Epidermal melanocyte (primary cell): ENCODE data around the gene OSBPL3.
"Not testable (repeated sequence)": the region's sequence is repeated elsewhere in the genome, so short reads cannot be mapped to it uniquely, and the experiment has no call there.

Source experiments
- DNase-seq: peaks from one replicate; pipeline ENCODE4 v3.0.0; 2011; ENCODE audit warnings: low spot score; ENCODE audit not compliant: insufficient read length

Gene OSBPL3

GRCh38 chr7:24979863-24980533, at the start of gene OSBPL3:
Gene OSBPL3 (minus strand): TSS chr7:24980178. CDS start chr7:24892472, 87,706 bp downstream.
- DNase-seq = peak; percentile 81

- no peak for DNase-seq
Observed at GRCh38 chr7:25029075-25029474, 49.1 kb upstream of the OSBPL3 start.

GRCh38 chr7:25028370-25029021, 48.5 kb upstream of the OSBPL3 start:
- DNase-seq = peak; percentile 43

GRCh38 chr7:25026156-25026555, 46.2 kb upstream of the OSBPL3 start:
- no peak for DNase-seq

- peak; percentile 46 for DNase-seq
Observed at GRCh38 chr7:25025218-25025671, 45.3 kb upstream of the OSBPL3 start.

- no peak for DNase-seq
Observed at GRCh38 chr7:25024066-25024465, 44.1 kb upstream of the OSBPL3 start.

GRCh38 chr7:25017671-25018070, 37.7 kb upstream of the OSBPL3 start:
- DNase-seq = not testable (repeated sequence)

- no peak for DNase-seq
Observed at GRCh38 chr7:25014756-25015155, 34.8 kb upstream of the OSBPL3 start.

- DNase-seq = not testable (repeated sequence)
Observed at GRCh38 chr7:25012710-25013109, 32.7 kb upstream of the OSBPL3 start.

- no peak for DNase-seq
Observed at GRCh38 chr7:25012254-25012653, 32.3 kb upstream of the OSBPL3 start.

- no peak for DNase-seq
Observed at GRCh38 chr7:25009257-25009656, 29.3 kb upstream of the OSBPL3 start.

GRCh38 chr7:25007668-25008067, 27.7 kb upstream of the OSBPL3 start:
- DNase-seq = no peak

- no peak for DNase-seq
Observed at GRCh38 chr7:25006276-25006675, 26.3 kb upstream of the OSBPL3 start.

GRCh38 chr7:25005658-25006057, 25.7 kb upstream of the OSBPL3 start:
- no peak for DNase-seq

GRCh38 chr7:25002786-25003185, 22.8 kb upstream of the OSBPL3 start:
- no peak for DNase-seq

- DNase-seq = no peak
Observed at GRCh38 chr7:24995466-24995865, 15.5 kb upstream of the OSBPL3 start.

- no peak for DNase-seq
Observed at GRCh38 chr7:24992314-24992713, 12.3 kb upstream of the OSBPL3 start.

- DNase-seq = no peak
Observed at GRCh38 chr7:24991353-24991752, 11.4 kb upstream of the OSBPL3 start.

- no peak for DNase-seq
Observed at GRCh38 chr7:24987331-24987842, 7.4 kb upstream of the OSBPL3 start.

- DNase-seq = no peak
Observed at GRCh38 chr7:24982917-24983316, 2.9 kb upstream of the OSBPL3 start.

- DNase-seq = no peak
Observed at GRCh38 chr7:24981171-24981951, 1.4 kb upstream of the OSBPL3 start.
